ENCODE data around the gene INSRR. TPM values are rescaled to one million over a fixed set of nuclear protein-coding genes. Genes with fewer than 3 reads are reported as not detected.

INSRR gene
- total RNA-seq, 2 experiments from 2014 or later: 0.12 to 0.20 TPM

DNA sequence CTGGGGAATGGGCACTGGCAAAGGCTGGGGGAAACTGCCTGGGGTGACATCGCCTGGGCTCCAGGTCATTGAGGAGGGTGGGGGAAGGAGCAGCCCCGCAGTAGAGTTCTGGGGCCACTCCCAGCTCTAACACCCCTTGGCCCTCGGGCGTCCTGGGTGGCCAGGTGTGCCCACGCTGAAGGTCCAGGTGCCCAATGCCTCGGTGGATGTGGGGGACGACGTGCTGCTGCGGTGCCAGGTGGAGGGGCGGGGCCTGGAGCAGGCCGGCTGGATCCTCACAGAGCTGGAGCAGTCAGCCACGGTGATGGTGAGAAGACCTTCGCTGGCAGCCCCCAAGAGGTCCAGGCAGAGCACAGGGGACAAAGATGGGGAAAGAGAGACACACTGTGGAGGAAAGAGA, 9.4 kb upstream of the INSRR start:
- peaks cover 27% of the 10 kb centered on the region for H3K27me3 Mint-ChIP-seq
- H3K4me3 Mint-ChIP-seq: no peak overlapping the region
- H3K9me3 Mint-ChIP-seq: no peaks in the 10 kb centered on the region
- no peak overlapping the region for H3K27ac Mint-ChIP-seq
- DNase-seq: no peak
- H3K36me3 Mint-ChIP-seq: no peaks in the 10 kb centered on the region
- peaks cover 33% of the 10 kb centered on the region for H3K4me1 Mint-ChIP-seq

DNA sequence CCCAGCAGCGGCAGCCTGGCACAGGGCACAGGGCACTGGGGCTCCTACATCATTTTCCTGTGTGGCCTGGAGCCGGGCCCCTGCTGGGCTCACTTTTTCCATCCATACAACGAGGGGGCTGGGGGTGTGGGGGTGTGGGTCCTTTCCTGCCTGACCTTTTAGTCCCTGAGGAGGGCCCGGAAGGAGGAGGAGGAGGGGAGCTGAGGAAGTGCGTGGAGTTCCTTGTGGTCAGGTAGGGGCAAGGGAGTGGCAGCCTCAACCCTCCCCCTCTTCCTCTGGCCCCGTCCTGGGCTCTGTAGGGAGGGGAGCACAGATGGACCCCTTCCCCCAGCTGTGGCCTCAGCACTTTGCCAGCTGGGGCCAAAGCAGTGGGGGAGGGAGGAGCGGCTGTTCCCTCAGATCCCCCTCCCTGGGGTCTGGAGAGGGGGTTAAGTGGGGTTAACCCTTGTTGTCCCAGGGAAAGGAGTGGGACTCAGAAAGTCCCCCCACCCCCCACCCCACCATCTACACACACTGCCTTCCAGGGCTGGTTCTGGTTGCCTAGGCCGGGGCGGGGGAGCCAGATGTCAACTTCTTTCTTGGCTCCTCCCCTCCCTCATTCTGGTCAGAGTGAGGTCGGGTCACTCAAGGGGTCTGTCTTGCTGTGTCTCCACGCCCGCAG, 7.5 kb upstream of the INSRR start:
- H3K9me3 Mint-ChIP-seq: no peaks in the 10 kb centered on the region
- peaks cover 45% of the 10 kb centered on the region for H3K4me1 Mint-ChIP-seq
- H3K27ac Mint-ChIP-seq: peak overlapping the region; percentile 34
- H3K4me3 Mint-ChIP-seq: peak overlapping the region; percentile 35
- H3K27me3 Mint-ChIP-seq: peaks cover 46% of the 10 kb centered on the region
- H3K36me3 Mint-ChIP-seq: no peaks in the 10 kb centered on the region
- DNase-seq: peak; percentile 40

DNA sequence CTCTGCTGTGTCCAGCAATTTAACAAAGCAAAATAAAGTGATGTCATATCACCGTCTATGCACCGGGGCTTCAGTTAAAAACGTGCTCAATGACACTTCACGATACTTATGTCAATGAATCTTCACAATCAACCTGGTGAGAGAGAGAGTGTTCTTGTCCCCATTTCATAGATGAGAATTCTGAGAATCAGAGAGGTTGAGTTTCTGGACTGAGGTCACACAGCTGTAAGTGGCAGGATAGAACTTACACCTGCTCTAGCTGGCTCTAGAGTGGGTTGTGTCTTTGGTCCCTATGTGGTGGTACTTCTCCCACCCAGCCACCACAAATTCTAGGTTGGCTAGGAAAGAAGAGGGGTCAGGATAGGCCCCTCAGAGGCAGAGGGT, 6.9 kb upstream of the INSRR start:
- Mint-ChIP-seq H3K9me3 (no peaks in the 10 kb centered on the region), H3K27ac (peak overlapping the region; percentile 34), H3K4me3 (peak overlapping the region; percentile 35), H3K4me1 (peaks cover 44% of the 10 kb centered on the region), H3K27me3 (peaks cover 50% of the 10 kb centered on the region), H3K36me3 (no peaks in the 10 kb centered on the region)
- no peak for DNase-seq

DNA sequence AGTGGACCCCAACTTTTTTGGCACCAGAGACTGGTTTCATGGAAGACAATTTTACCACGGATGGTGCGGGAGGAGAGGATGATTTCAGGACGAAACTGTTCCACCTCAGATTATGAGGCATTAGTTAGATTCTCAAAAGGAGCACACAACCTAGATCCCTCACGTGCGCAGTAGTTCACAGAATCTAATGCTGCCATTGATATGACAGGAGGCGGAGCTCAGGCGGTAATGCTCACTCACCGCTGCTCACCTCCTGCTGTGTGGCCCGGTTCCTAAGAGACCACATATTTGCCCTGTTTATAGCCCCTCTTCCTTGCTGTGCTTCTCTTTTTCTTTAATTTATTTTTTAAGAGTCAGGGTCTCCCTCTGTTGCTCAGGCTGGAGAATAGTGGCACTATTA, 6.3 kb upstream of the INSRR start:
- peak overlapping the region; percentile 17 for H3K27ac Mint-ChIP-seq
- no peaks in the 10 kb centered on the region for H3K36me3 Mint-ChIP-seq
- peaks cover 43% of the 10 kb centered on the region for H3K4me1 Mint-ChIP-seq
- DNase-seq: no peak
- H3K27me3 Mint-ChIP-seq: peaks cover 52% of the 10 kb centered on the region
- H3K9me3 Mint-ChIP-seq: no peaks in the 10 kb centered on the region
- no peak overlapping the region for H3K4me3 Mint-ChIP-seq

DNA sequence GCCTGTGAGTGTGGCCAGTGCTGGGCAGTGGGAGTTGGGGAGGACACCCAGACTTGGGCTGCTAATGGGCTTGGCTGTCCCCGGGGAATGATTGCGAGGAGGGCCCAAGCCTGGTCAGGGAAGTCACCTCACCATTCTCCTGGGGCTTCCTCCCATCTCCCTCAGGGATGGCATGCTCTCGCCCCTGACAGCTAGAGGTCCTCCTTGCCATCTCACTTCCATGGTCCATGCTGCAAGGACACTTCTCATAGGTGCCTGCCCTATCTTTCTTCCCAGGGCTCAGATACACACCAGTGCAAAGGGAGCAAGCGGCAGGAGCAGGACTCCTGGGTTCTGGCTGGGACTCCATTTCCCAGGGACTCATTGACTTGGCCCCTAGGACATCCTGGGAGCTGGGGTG, 5.9 kb upstream of the INSRR start:
- Mint-ChIP-seq H3K9me3 (no peaks in the 10 kb centered on the region), H3K4me3 (no peak overlapping the region), H3K36me3 (no peaks in the 10 kb centered on the region), H3K27ac (peak overlapping the region; percentile 17), H3K27me3 (peaks cover 57% of the 10 kb centered on the region), H3K4me1 (peaks cover 45% of the 10 kb centered on the region)
- no peak for DNase-seq

DNA sequence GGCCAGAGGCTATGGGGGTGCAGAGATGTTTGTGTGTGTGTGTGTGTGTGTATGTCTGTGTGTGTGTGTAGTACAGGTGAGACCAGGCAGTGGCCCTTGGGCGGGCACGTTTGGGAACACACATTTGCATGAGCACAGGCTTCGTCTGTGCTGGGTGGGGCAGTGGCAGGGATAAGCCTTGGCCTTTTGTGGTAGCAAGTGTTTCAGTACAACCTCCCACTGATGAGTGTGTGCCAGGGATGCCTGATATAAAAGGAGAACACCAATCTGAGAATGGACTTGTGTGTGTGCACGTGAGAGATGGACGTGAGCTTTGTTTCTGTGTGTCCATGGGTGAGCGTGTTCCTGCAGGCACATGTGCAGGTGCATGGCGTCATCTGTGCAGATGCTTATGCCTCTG, 4.7 kb upstream of the INSRR start:
- H3K36me3 Mint-ChIP-seq: no peaks in the 10 kb centered on the region
- DNase-seq: no peak
- H3K9me3 Mint-ChIP-seq: no peaks in the 10 kb centered on the region
- peaks cover 46% of the 10 kb centered on the region for H3K4me1 Mint-ChIP-seq
- peaks cover 67% of the 10 kb centered on the region for H3K27me3 Mint-ChIP-seq
- no peak overlapping the region for H3K4me3 Mint-ChIP-seq
- no peak overlapping the region for H3K27ac Mint-ChIP-seq

DNA sequence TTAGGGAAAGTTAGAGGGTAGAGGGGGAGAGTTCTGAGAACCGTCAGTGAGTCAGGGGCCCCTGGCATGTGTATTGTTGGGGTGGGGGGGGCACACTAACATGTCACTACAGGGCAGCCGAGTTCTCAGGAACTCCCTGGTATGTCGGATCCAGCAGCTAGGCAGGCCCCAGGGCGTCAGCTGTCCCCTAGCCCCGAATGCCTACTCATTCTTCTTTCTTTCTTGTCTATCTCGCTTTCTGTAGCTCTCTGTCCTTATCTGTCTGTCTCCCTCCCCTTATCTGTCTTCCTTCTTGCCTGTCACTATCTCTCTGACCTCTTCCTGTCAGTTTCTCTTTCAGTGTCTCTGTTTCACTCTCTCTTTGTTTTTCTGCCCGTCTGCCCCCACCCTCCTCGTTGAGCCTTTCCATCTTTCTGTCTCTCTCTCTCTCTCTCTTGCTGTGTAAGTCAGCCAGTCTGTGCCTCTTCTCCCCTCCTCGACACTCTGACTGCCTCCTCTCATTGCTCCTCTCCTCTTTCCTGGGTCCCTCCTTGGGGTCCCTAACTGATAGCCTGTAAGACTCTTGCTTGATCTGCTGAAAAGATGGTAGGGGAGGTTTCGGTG, 4.2 kb upstream of the INSRR start:
- peaks cover 48% of the 10 kb centered on the region for H3K4me1 Mint-ChIP-seq
- peak overlapping the region; percentile 4 for H3K27ac Mint-ChIP-seq
- H3K4me3 Mint-ChIP-seq: peak overlapping the region; percentile 26
- no peak for DNase-seq
- H3K9me3 Mint-ChIP-seq: no peaks in the 10 kb centered on the region
- no peaks in the 10 kb centered on the region for H3K36me3 Mint-ChIP-seq
- peaks cover 72% of the 10 kb centered on the region for H3K27me3 Mint-ChIP-seq

DNA sequence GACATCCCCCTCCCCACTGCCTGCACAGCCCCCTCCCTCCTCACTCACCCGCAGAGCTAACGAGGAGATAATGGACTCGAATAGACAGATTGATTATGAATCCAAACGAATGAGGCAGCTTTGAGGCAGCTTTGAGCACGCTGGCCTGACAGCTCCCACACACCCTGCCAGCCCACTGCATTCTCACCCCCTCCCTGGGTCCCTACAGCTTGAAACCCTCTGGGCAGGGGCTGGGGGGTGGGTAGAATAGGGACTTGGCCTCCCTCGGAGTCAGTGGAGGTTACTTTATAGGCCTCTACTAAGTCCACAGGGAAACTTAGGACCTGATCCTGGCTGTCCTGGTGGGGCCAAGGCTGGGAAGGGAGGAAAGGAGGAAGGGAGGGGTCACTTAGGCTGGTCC, 3.7 kb upstream of the INSRR start:
- Mint-ChIP-seq H3K9me3 (no peaks in the 10 kb centered on the region), H3K27ac (no peak overlapping the region), H3K4me1 (peaks cover 46% of the 10 kb centered on the region), H3K36me3 (no peaks in the 10 kb centered on the region), H3K27me3 (peaks cover 78% of the 10 kb centered on the region), H3K4me3 (peak overlapping the region; percentile 26)
- DNase-seq: no peak

DNA sequence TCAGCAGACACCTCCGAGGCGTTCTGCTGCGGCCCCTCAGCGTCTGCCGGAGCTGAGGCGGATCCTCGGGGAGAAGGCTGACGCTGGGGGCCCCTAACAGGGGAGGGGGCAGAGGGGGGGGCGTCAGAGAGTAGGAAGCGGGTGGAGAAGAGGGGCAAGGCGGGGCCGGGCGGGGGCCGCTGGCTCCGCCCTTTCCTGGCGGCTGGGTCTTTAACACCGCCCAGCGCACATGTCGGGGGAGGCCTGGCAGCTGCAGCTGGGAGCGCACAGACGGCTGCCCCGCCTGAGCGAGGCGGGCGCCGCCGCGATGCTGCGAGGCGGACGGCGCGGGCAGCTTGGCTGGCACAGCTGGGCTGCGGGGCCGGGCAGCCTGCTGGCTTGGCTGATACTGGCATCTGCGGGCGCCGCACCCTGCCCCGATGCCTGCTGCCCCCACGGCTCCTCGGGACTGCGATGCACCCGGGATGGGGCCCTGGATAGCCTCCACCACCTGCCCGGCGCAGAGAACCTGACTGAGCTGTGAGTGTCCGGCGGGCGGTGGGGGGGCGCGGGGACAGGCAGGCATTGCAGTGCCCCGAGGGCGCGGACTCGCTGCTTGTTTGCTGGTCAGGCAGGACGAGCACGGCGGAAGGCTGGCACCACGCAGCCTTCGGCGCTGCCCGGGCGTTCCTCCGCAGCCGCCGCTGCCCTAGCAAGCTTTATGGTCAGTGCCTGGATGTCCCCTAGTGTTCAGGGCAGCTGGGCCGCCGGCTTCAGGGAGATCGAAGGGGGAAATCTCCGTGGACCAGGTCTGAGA, 1.9 kb upstream of the INSRR start, which contains the start of gene NTRK1:
Gene NTRK1 (plus strand): TSS at position 238 of the 796 bp plus-strand sequence. CDS start 70 bp downstream, at position 308.
- H3K27me3 Mint-ChIP-seq: peaks cover 77% of the 10 kb centered on the region
- peak; percentile 67 for DNase-seq
- H3K27ac Mint-ChIP-seq: no peak within 1 kb of the TSS

DNA sequence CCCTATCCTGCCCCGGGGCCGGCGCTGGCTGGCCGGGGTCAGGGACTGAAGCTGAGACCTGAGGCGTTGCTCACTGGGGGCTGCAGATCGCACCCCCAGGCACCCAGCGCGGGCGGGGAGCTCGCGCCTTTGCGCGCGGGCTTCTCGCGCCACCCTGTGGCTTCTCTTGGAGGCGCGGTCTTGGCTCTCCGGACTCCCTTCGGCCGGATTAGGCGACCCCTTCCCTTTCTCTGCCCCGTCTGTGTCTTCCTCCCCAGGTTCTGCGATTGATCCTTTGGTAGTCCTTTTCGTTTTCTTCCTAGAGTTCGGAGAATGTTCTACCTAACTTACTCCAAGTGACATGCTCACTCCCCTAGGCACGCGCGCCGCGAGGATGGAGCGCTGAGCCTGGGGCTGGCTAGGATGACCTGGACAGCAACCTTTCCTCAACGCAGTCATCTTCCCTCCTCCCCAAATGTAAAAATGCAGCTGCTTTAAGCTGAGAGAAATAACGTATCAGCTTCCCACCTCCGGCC, 1.3 kb upstream of the INSRR start:
- Mint-ChIP-seq H3K4me3 (peak overlapping the region; percentile 62), H3K27me3 (peaks cover 70% of the 10 kb centered on the region), H3K36me3 (no peaks in the 10 kb centered on the region), H3K9me3 (no peaks in the 10 kb centered on the region), H3K4me1 (peaks cover 28% of the 10 kb centered on the region), H3K27ac (no peak overlapping the region)
- DNase-seq: peak; percentile 65

More for the DNA sequence above, 1.9 kb upstream of the INSRR start, which contains the start of gene NTRK1:
- peak within 1 kb of the TSS; percentile 69 for H3K4me3 Mint-ChIP-seq
- peaks cover 35% of the 10 kb centered on the region for H3K4me1 Mint-ChIP-seq
- H3K9me3 Mint-ChIP-seq: no peaks in the 10 kb centered on the region
- no peaks in the 10 kb centered on the region for H3K36me3 Mint-ChIP-seq

DNA sequence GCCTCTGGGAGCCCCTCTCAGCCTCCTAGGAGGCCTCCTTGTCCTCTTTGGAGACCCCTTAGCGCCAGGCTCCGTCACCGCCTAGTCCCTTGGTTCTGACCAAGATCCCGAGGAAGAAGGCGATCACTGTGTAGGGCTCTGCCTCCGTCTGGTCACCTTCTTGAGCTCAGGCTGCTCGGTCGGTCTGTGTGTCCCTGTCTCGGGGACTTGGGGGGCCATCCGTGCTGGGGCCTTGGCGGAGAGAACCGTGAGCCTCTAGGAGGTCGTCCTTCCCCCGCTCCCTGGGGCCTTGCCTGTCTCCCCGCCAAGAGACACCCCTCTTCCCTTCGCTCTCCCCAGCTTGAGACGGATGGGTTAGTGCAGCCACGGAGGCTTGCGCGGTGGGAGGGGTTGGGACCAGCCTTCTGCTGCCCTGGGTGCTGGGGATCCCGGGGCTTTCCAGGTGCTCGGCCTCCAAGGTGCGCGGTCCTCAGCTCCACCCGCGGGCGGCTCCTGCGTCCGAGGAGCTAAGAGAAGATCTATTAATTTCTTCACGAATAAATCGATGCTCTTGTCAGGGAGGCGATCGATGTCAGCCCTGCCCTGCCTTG, 701 bp upstream of the INSRR start:
- Mint-ChIP-seq H3K27me3 (peaks cover 65% of the 10 kb centered on the region), H3K36me3 (no peaks in the 10 kb centered on the region), H3K4me3 (peak overlapping the region; percentile 19), H3K9me3 (no peaks in the 10 kb centered on the region), H3K4me1 (peaks cover 26% of the 10 kb centered on the region), H3K27ac (no peak overlapping the region)
- peak; percentile 24 for DNase-seq

DNA sequence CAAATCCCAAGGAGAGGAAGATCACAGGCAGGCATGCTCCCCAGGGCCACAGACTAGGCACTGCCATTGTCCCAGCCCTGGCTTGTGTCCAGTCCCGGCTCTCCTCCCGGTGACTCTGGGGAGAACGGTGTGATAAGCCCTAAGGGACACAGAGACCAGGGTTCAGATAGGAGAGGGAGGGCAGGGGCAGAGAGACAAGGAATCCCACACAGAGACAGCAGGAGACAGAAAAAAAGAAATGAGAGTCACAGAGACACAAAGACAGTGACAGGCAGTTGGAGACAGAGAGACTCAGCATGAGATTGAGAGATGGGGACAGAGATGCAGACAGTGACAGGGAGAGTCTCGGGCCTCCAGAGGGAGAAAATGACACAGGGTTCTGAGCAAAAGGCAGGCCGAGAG, 361 bp downstream of the INSRR start:
- Mint-ChIP-seq H3K27me3 (peaks cover 54% of the 10 kb centered on the region), H3K4me3 (no peak overlapping the region), H3K36me3 (no peaks in the 10 kb centered on the region), H3K27ac (no peak overlapping the region), H3K4me1 (peaks cover 21% of the 10 kb centered on the region), H3K9me3 (no peaks in the 10 kb centered on the region)
- DNase-seq: no peak

DNA sequence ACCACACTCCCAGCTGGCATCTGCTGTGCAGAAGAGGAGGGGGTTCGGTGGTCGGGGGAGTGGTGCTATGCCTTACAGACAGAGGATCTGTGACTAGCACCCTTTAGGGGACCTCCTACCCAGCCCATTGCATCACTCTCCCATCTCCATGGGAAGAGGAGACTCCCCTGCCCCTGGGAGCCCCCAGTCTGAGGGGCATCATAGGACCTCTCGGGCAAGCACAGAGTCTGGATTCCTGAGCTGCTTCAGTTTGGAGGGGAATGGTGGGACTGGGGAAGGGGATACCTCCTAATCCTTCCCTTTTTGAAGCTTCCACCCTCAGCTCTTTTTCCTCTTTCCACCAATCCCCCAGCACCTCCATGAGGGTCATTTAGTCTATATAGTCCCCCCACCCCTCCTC, 1.4 kb downstream of the INSRR start:
- Mint-ChIP-seq H3K36me3 (no peaks in the 10 kb centered on the region), H3K4me3 (no peak overlapping the region), H3K9me3 (no peaks in the 10 kb centered on the region), H3K4me1 (peaks cover 12% of the 10 kb centered on the region), H3K27ac (no peak overlapping the region), H3K27me3 (peaks cover 44% of the 10 kb centered on the region)
- no peak for DNase-seq

DNA sequence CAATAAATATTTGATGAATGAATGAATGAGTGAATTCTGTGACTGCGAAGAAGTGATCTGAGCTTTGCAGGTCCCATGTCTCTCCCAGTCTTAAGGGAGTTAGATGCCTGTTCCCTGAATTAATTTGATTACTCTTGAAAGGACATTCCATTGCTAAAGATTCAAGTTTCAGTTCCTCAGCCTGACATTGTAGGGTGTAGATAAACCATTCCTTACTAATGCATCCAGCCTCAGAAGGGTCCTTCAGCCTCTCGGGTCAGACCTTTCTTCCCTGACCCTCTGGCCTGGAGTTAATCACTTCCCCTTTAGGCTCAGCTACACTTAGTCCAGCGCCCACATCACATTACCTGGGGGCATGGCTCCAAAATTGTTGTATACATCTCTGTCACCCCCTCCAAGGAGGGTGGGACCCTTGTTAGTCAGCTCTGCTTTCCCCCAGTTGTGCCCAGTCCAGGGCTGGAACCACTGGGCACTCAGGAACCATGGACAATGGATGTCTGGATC, 2.6 kb downstream of the INSRR start:
- no peak for DNase-seq
- Mint-ChIP-seq H3K9me3 (no peaks in the 10 kb centered on the region), H3K4me1 (peaks cover 7% of the 10 kb centered on the region), H3K36me3 (no peaks in the 10 kb centered on the region), H3K27me3 (peaks cover 32% of the 10 kb centered on the region), H3K27ac (no peak overlapping the region), H3K4me3 (no peak overlapping the region)

DNA sequence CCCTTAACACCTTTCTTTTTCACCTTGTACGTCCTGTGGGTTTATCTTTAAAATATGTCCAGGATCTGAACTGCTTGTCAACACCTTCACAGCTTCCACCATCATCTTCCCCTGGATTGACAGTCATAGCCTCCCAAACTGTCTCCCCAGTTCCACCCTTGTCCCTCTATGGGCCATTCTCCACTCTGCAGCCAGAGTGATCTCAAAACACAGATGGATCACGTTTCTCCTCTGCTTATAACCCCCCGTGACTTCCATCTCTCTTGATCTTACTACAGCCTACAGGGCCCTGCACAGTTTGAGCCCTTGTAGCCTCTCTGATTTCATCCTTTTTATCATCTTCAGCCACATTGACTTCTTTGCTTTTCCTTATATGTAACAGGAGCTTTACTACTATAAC, 4.3 kb downstream of the INSRR start:
- H3K9me3 Mint-ChIP-seq: no peaks in the 10 kb centered on the region
- DNase-seq: no peak
- no peak overlapping the region for H3K4me3 Mint-ChIP-seq
- H3K4me1 Mint-ChIP-seq: peaks cover 3% of the 10 kb centered on the region
- peaks cover 20% of the 10 kb centered on the region for H3K27me3 Mint-ChIP-seq
- no peaks in the 10 kb centered on the region for H3K36me3 Mint-ChIP-seq
- H3K27ac Mint-ChIP-seq: no peak overlapping the region

Measured in activated naive CD8-positive, alpha-beta T cell treated with anti-CD3 and anti-CD28 coated beads for 36 hours (primary cell).